OCI-LY1 (cell line): Measurements from ENCODE around the gene SLC35G3.
"Not testable (repeated sequence)": the region's sequence is repeated elsewhere in the genome, so short reads cannot be mapped to it uniquely, and the experiment has no call there.

Source experiments
- H2AFZ ChIP-seq: fragments of 200-600 bp; sonication (generic), shearing (Covaris generic); 2 replicates; pipeline ENCODE4 v1.6.0; 2014; ENCODE audit warnings: antibody characterized with exemption, mild to moderate bottlenecking, low read length
- H3F3A ChIP-seq: fragments of 200-600 bp; sonication (generic), shearing (Covaris generic); 2 replicates; pipeline ENCODE4 v1.6.0; 2014; ENCODE audit warnings: mild to moderate bottlenecking, antibody characterized with exemption, low read length, moderate library complexity; ENCODE audit not compliant: insufficient read depth
- H3K27ac ChIP-seq: fragments of 200-600 bp; sonication (generic); 2 replicates; pipeline ENCODE4 v1.5.1; 2014; ENCODE audit warnings: low read length, mixed run types, mild to moderate bottlenecking, low read depth; ENCODE audit not compliant: poor library complexity, severe bottlenecking
- H3K27me3 ChIP-seq: fragments of 200-600 bp; sonication (generic); 2 replicates; pipeline ENCODE4 v1.6.0; 2014; ENCODE audit warnings: antibody characterized with exemption, mild to moderate bottlenecking, low read length, moderate library complexity; ENCODE audit not compliant: insufficient read depth
- H3K36me3 ChIP-seq: fragments of 200-600 bp; sonication (generic); 2 replicates; pipeline ENCODE4 v1.6.1; 2014; ENCODE audit warnings: mild to moderate bottlenecking, antibody characterized with exemption, low read length, moderate library complexity, mixed read lengths; ENCODE audit not compliant: insufficient read depth
- H3K4me1 ChIP-seq: fragments of 200-600 bp; sonication (generic); 2 replicates; pipeline ENCODE4 v1.5.1; 2014; ENCODE audit warnings: mild to moderate bottlenecking, low read length, moderate library complexity; ENCODE audit not compliant: insufficient read depth, severe bottlenecking
- H3K4me2 ChIP-seq: fragments of 200-600 bp; sonication (generic), shearing (Covaris generic); 2 replicates; pipeline ENCODE4 v1.6.1; 2014; ENCODE audit warnings: low read length
- H3K4me3 ChIP-seq: fragments of 200-600 bp; sonication (generic); 2 replicates; pipeline ENCODE4 v1.5.1; 2014; ENCODE audit warnings: low read length, low read depth, mild to moderate bottlenecking, mixed read lengths; ENCODE audit not compliant: poor library complexity, severe bottlenecking
- H3K79me2 ChIP-seq: fragments of 200-600 bp; shearing (Covaris generic); 2 replicates; pipeline ENCODE4 v1.6.1; 2016; ENCODE audit warnings: mixed run types, low read length, mixed read lengths; ENCODE audit not compliant: insufficient read depth
- H3K9ac ChIP-seq: fragments of 200-600 bp; sonication (generic), shearing (Covaris generic); 2 replicates; pipeline ENCODE4 v1.6.1; 2014; ENCODE audit warnings: mild to moderate bottlenecking, low read length, mixed read lengths
- H3K9me2 ChIP-seq: fragments of 200-600 bp; sonication (generic), shearing (Covaris generic); 2 replicates; pipeline ENCODE4 v1.6.1; 2014; ENCODE audit warnings: low read depth, mild to moderate bottlenecking, low read length, mixed read lengths
- H3K9me3 ChIP-seq: fragments of 200-600 bp; shearing (Covaris generic); 2 replicates; pipeline ENCODE4 v1.6.1; 2014; ENCODE audit warnings: low read length, mixed read lengths
- H4K20me1 ChIP-seq: fragments of 200-600 bp; sonication (generic), shearing (Covaris generic); 2 replicates; pipeline ENCODE4 v1.6.0; 2016; ENCODE audit warnings: mild to moderate bottlenecking, low read length; ENCODE audit not compliant: insufficient read depth
- EZH2 ChIP-seq: fragments of 200-600 bp; sonication (generic), shearing (Covaris generic); IDR thresholded peaks from 2 replicates; pipeline ENCODE4 v1.8.0; 2017; ENCODE audit warnings: borderline replicate concordance, mixed run types, mild to moderate bottlenecking, antibody characterized with exemption, low read length, moderate library complexity, mixed read lengths
- TF ChIP-seq, protein P1 (sequence below): fragments of 200-600 bp; sonication (generic), shearing (Covaris generic); IDR thresholded peaks from 2 replicates; pipeline ENCODE4 v1.5.1; 2017; ENCODE audit warnings: mild to moderate bottlenecking, antibody characterized with exemption, low read length, moderate library complexity, mixed read lengths

SLC35G3 gene

DNA sequence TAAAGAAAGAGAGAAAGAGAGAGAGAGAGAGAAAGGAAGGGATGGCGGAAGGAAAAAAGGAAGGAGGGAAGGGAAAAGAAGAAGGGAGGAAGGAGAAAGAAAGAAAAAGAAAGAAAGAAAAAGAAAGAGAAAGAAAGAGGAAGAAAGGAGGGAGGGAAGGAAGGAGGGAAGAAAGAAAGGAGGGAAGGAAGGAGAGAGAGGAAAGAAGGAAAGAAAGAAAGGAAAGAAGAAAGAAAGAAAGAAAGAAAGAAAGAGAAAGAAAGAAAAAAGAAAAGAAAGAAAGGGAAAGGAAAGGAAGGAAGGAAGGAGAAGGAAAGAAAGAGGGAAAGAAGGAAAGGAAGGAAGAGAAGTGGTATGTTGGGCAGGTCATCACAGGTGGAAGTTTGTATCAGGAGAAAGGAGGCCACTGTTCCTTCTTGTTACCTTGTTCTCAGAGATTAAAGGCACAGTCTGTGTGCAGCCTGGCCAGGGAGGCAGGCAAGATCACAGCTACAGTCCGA is 19.3 kb downstream of the SLC35G3 start:
- TF ChIP-seq EZH2, result no peak
- TF ChIP-seq, protein P1, sequence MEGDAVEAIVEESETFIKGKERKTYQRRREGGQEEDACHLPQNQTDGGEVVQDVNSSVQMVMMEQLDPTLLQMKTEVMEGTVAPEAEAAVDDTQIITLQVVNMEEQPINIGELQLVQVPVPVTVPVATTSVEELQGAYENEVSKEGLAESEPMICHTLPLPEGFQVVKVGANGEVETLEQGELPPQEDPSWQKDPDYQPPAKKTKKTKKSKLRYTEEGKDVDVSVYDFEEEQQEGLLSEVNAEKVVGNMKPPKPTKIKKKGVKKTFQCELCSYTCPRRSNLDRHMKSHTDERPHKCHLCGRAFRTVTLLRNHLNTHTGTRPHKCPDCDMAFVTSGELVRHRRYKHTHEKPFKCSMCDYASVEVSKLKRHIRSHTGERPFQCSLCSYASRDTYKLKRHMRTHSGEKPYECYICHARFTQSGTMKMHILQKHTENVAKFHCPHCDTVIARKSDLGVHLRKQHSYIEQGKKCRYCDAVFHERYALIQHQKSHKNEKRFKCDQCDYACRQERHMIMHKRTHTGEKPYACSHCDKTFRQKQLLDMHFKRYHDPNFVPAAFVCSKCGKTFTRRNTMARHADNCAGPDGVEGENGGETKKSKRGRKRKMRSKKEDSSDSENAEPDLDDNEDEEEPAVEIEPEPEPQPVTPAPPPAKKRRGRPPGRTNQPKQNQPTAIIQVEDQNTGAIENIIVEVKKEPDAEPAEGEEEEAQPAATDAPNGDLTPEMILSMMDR, result no peak
- H4K20me1 ChIP-seq, result no peaks in the 10 kb centered on the region

DNA sequence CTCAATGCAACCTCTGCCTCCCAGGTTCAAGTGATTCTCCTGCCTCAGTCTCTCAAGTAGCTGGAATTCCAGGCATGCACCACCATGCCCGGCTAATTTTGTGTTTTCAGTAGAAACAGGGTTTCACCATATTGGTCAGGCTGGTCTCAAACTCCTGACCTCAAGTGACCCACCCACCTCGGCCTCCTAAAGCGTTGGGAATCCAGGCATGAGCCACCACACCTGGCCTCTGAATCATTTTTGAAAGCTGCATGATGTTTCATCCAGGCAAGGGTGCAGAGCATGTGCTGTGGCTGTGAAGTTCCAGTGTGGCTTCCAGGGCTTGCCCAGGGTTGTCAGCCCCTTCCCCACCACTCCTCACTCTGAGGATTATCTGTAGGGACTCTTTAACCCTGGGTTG is 21.9 kb downstream of the SLC35G3 start:
- not testable (repeated sequence) for H4K20me1 ChIP-seq, H2AFZ ChIP-seq, H3K79me2 ChIP-seq, H3K9me3 ChIP-seq, H3F3A ChIP-seq, H3K9ac ChIP-seq, H3K27me3 ChIP-seq, H3K4me3 ChIP-seq, H3K36me3 ChIP-seq, H3K4me2 ChIP-seq, H3K9me2 ChIP-seq, H3K4me1 ChIP-seq, H3K27ac ChIP-seq

More for the DNA sequence above, 19.3 kb downstream of the SLC35G3 start:
- no peaks in the 10 kb centered on the region for H3K27me3 ChIP-seq
- H3K36me3 ChIP-seq, result no peaks in the 10 kb centered on the region
- H3K27ac ChIP-seq, result no peak overlapping the region
- no peak overlapping the region for H3K9ac ChIP-seq
- no peak overlapping the region for H3K4me3 ChIP-seq
- no peak overlapping the region for H2AFZ ChIP-seq
- H3K4me2 ChIP-seq, result no peak overlapping the region
- H3K9me2 ChIP-seq, result no peaks in the 10 kb centered on the region
- H3K4me1 ChIP-seq, result no peaks in the 10 kb centered on the region
- H3K79me2 ChIP-seq, result no peaks in the 10 kb centered on the region
- no peaks in the 10 kb centered on the region for H3K9me3 ChIP-seq
- H3F3A ChIP-seq, result no peaks in the 10 kb centered on the region

- no peak overlapping the region for H3K4me3 ChIP-seq
- H3K27ac ChIP-seq, result no peak overlapping the region
- no peaks in the 10 kb centered on the region for H3K79me2 ChIP-seq
- TF ChIP-seq, protein P1, result no peak
- no peak for TF ChIP-seq EZH2
- H3K4me1 ChIP-seq, result no peaks in the 10 kb centered on the region
- no peaks in the 10 kb centered on the region for H3F3A ChIP-seq
- no peak overlapping the region for H2AFZ ChIP-seq
- H3K4me2 ChIP-seq, result no peak overlapping the region
- no peaks in the 10 kb centered on the region for H3K9me3 ChIP-seq
- H3K36me3 ChIP-seq, result no peaks in the 10 kb centered on the region
- H3K27me3 ChIP-seq, result no peaks in the 10 kb centered on the region
- H3K9ac ChIP-seq, result no peak overlapping the region
- no peaks in the 10 kb centered on the region for H4K20me1 ChIP-seq
- no peaks in the 10 kb centered on the region for H3K9me2 ChIP-seq
Measured at GRCh38 chr17:35171834-35172233, 22.4 kb downstream of the SLC35G3 start.

DNA sequence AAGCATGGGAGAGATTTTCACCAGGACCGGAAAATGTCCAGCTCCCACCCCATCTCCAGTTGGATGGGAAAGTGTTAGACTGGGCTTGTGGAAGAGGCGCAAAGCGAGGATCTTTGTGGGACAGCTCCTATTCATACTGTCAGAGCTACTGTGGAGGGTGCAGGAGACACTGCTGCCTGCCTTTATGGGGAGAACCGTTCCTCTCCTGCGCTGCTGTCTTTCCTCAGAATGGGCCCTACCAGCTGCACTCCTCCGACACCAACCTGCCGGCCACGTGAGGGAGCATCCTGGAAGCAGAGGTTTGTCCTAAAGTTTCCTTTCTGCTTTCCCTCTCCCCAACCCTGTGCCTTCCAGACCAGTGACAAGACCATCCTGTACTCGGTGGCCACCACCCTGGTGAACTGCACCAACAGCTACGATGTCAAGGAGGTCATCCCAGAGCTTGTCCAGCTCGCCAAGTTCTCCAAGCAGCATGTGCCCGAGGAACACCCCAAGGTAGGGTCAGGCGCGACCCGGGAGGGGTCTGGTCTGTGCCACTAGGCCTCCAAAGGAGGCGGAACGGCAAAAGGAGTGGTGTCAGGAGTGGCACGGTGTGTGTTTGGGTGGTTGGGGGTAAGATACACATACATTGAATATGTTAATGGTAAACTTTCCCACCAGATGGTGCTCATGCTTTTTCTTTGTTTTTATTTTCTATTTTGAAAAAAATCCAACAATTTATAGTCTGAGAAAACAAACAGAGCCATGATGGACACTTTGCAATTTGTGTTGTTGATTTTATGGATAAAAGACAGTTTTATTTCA is 23.0 kb downstream of the SLC35G3 start:
- H2AFZ ChIP-seq, result no peak overlapping the region
- H3F3A ChIP-seq, result no peaks in the 10 kb centered on the region
- H4K20me1 ChIP-seq, result no peaks in the 10 kb centered on the region
- no peaks in the 10 kb centered on the region for H3K36me3 ChIP-seq
- no peak overlapping the region for H3K4me2 ChIP-seq
- no peaks in the 10 kb centered on the region for H3K9me3 ChIP-seq
- no peak overlapping the region for H3K27ac ChIP-seq
- no peaks in the 10 kb centered on the region for H3K79me2 ChIP-seq
- no peak overlapping the region for H3K9ac ChIP-seq
- no peaks in the 10 kb centered on the region for H3K4me1 ChIP-seq
- TF ChIP-seq EZH2, result no peak
- TF ChIP-seq, protein P1, result peak; percentile 28; the same call in 1 of the 2 replicates
- no peaks in the 10 kb centered on the region for H3K27me3 ChIP-seq
- H3K4me3 ChIP-seq, result no peak overlapping the region
- H3K9me2 ChIP-seq, result no peaks in the 10 kb centered on the region
